Measurements from ENCODE around the gene SCGB2B2.

SCGB2B2 gene

DNA sequence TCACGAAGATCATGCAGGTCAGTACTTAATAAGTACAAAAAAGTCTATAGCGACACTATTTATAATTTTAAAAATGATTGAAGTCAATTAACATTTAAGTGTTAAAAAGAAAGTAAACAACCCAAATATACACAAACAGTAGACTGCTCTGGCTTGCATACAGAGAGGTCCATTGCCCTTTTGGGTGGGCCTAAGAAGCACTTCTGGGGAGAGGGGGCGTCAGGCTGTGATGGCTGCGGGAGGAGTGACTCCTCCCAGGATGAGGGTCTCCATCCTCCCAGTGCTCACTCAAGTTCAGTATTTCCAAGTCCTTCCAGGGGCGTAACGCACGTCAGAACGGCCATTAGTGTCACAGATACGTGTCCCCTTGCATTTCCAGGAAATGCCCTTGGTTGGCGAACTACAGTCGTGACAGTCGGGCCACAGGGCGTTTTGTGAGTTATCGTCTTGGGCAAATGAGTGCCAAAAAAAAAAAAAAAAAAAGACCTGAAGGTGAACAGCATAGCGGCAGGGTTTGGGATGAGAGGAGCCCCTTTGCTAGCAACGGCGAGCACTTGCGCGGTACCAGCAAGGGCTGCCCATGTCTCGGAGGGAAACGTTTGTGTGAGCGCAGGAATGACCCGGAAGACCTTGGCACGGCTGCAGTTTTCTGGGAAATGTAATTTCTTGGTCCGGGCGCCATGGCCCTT, at the start of gene SCGB2B2:
Gene SCGB2B2, minus strand, starts transcription at position 463 of the 689 bp plus-strand sequence. CDS start 82,596 bp downstream, outside the sequence.
- TF ChIP-seq ZFX (IDR thresholded peaks at IDR 0.05): no peak
- peak; percentile 16; the same call in 1 of the 2 replicates for TF ChIP-seq CTCF (conservative IDR thresholded peaks at IDR 0.05)
- H3K27ac ChIP-seq: peak within 1 kb of the TSS; percentile 80

- no peak overlapping the region for H3K27ac ChIP-seq
- TF ChIP-seq CTCF (conservative IDR thresholded peaks at IDR 0.05) (no peak), ZFX (IDR thresholded peaks at IDR 0.05) (no peak)
Measured at GRCh38 chr19:34725400-34725799, 48.4 kb upstream of the SCGB2B2 start.

- no peak overlapping the region for H3K27ac ChIP-seq
- TF ChIP-seq ZFX (IDR thresholded peaks at IDR 0.05): no peak
- no peak for TF ChIP-seq CTCF (conservative IDR thresholded peaks at IDR 0.05)
Measured at GRCh38 chr19:34722353-34722752, 45.4 kb upstream of the SCGB2B2 start.

DNA sequence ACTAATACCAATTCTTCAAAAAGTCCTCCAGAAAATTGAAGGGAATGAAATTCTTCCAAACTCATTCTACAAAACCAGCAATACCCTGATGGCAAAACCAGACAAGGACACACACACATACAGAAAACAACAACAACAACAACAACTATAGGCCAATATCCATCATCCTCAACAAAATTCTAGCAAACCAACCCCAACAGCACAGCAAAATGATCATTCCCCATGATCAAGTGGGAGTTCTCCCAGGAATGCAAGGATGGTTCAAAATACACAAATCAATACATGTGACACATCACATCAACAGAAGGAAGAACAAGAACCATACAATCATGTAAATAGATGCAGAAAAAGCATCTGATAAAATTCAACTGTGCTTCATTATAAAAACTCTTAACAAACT, 38.4 kb upstream of the SCGB2B2 start:
- no peak for TF ChIP-seq ZFX (IDR thresholded peaks at IDR 0.05)
- TF ChIP-seq CTCF (conservative IDR thresholded peaks at IDR 0.05): no peak
- no peak overlapping the region for H3K27ac ChIP-seq

DNA sequence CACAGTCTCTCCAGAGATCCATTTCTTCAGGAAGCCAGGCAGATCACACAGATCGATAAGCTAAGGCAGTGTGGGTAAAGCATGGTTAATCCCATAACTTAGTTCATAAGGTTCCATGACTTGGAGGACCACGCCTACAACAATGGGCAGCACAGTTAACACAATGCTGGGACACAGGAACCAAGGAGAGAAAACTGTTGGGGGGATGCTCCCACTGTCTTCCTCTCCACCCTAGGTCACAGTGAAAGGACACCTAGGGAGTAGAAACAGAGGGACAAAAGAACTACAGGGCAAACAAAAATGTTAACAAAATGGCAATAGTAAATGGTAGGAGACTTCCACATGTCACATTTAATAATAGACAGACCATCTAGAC, 36.3 kb upstream of the SCGB2B2 start:
- TF ChIP-seq ZFX (IDR thresholded peaks at IDR 0.05): no peak
- no peak; the same call in 1 of the 2 replicates for TF ChIP-seq CTCF (conservative IDR thresholded peaks at IDR 0.05)
- no peak overlapping the region for H3K27ac ChIP-seq

GRCh38 chr19:34712395-34713261, 35.7 kb upstream of the SCGB2B2 start:
- TF ChIP-seq CTCF (conservative IDR thresholded peaks at IDR 0.05) (peak; percentile 79), ZFX (IDR thresholded peaks at IDR 0.05) (no peak)
- H3K27ac ChIP-seq: no peak overlapping the region

GRCh38 chr19:34711890-34712289, 34.9 kb upstream of the SCGB2B2 start:
- H3K27ac ChIP-seq: no peak overlapping the region
- no peak for TF ChIP-seq ZFX (IDR thresholded peaks at IDR 0.05)

Data from C4-2B (cell line).